Activated CD8-positive, alpha-beta T cell treated with anti-CD3 and anti-CD28 coated beads for 36 hours (primary cell): ENCODE measurements around the gene FAM25C. TPM values are rescaled to one million over a fixed set of nuclear protein-coding genes. Genes with fewer than 3 reads are reported as not detected.
"Not testable (repeated sequence)": the region's sequence is repeated elsewhere in the genome, so short reads cannot be mapped to it uniquely, and the experiment has no call there.

Experiments
- ATAC-seq: fragments of 200-7000 bp; cut with Tn5 transposase; one replicate; pipeline ENCODE4 v1.10.0; 2021; ENCODE audit warnings: mild to moderate bottlenecking, moderate library complexity
- CTCF ChIA-PET: fragments of 350-600 bp; sonication (Branson Sonifier 250); formaldehyde crosslinking; loops from one replicate; lab custom pipeline; 2021; ENCODE audit warnings: antibody characterized with exemption; lab: Charles Lee
- POLR2A ChIA-PET: fragments of 350-600 bp; sonication (Branson Sonifier 250); formaldehyde crosslinking; loops from one replicate; lab custom pipeline; 2021; ENCODE audit warnings: antibody characterized with exemption; lab: Charles Lee
- DNase-seq: peaks from one replicate; pipeline ENCODE4 v3.0.0-alpha.2; 2020
- H3K27ac Mint-ChIP-seq: one replicate; pipeline ENCODE4 v1.8.0; 2021; ENCODE audit warnings: mild to moderate bottlenecking, mixed read lengths
- H3K27me3 Mint-ChIP-seq: one replicate; pipeline ENCODE4 v1.8.0; 2021; ENCODE audit warnings: mixed read lengths
- H3K36me3 Mint-ChIP-seq: one replicate; pipeline ENCODE4 v1.8.0; 2021; ENCODE audit warnings: low read depth, mixed read lengths
- H3K4me1 Mint-ChIP-seq: one replicate; pipeline ENCODE4 v1.8.0; 2021; ENCODE audit warnings: low read depth, mixed read lengths
- H3K4me3 Mint-ChIP-seq: one replicate; pipeline ENCODE4 v1.8.0; 2021; ENCODE audit warnings: mild to moderate bottlenecking, moderate library complexity, mixed read lengths
- H3K9me3 Mint-ChIP-seq: one replicate; pipeline ENCODE4 v1.8.0; 2021; ENCODE audit warnings: mixed read lengths
- intact Hi-C: fragments of 100-400 bp; cut with micrococcal nuclease; formaldehyde crosslinking; loops from one replicate; pipeline ENCODE4 v1.10.0; 2022
- total RNA-seq, 2 experiments: library from RNA; stranded (reverse); gene quantifications; one replicate each; pipeline ENCODE4 v1.2.3, GENCODE V29; 2021

Gene FAM25C
- not detected for total RNA-seq

DNA sequence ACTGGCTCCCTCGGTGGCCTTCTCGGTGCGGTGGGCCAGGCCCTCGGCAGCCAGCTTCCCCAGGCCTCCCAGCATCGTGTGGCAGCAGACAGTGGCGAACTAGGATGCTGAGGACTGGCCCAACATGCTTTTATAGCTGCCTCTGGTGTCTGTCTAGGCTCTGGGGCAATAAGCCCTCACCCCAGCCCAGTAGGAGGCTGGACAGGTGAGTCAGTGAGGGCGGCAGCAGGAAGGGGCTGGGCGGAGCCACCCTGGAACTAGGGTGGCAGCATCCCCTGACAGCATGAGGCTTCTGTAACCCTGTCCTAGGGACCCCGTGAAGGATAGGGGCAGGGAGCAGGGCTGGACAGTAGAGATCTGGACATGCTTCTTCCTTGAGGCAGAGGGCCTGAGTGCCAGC lies at the start of gene FAM25C:
FAM25C (minus strand) TSS at position 101 of the 400 bp plus-strand sequence; CDS start at position 75, 26 bp downstream.
- intact Hi-C loops, H3K9me3 Mint-ChIP-seq, H3K36me3 Mint-ChIP-seq, DNase-seq, H3K27ac Mint-ChIP-seq, ATAC-seq, H3K4me3 Mint-ChIP-seq, H3K27me3 Mint-ChIP-seq, CTCF ChIA-PET, H3K4me1 Mint-ChIP-seq, POLR2A ChIA-PET: not testable (repeated sequence)

DNA sequence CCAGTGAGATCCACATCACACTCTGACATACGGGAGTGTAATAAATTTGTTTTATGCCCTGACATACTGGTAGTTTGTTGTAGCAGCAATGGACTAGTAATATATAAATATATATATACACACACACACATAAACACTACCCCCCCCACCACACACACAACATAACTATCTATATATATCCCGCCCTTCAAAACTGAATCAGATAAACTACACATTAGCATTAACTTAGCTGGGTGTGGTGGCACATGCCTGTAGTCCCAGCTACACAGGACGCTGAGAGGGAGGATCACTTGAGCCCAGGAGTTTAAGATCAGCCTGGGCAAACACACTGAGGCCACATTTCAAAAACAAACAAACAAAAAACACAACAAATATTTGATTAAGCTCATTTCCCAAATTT lies 45.0 kb upstream of the FAM25C start:
- DNase-seq, H3K27ac Mint-ChIP-seq, H3K27me3 Mint-ChIP-seq, H3K4me3 Mint-ChIP-seq, H3K36me3 Mint-ChIP-seq, POLR2A ChIA-PET, intact Hi-C loops, H3K4me1 Mint-ChIP-seq, CTCF ChIA-PET, H3K9me3 Mint-ChIP-seq, ATAC-seq: not testable (repeated sequence)

DNA sequence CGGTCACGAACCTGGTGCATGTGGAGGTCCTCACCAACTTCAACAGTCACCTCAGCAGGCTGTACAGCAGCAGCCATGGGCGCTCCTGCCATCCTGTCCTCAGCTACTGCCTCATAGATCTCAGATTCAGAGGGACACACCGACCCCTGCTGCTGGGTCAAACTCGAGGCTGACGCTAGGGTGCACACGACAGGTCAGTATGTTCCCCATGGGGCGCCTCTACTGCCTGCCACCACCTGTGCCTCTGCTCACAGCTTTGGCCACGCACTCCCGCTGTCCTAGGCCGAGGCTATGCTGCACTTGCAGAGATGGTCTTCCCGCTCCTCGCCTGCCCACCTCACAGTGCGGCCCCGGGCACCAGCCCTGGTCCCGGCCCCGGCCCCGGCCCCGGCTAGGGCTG lies 31.8 kb upstream of the FAM25C start:
- POLR2A ChIA-PET, intact Hi-C loops, DNase-seq, CTCF ChIA-PET, H3K27me3 Mint-ChIP-seq, H3K4me3 Mint-ChIP-seq, H3K4me1 Mint-ChIP-seq, ATAC-seq, H3K36me3 Mint-ChIP-seq, H3K27ac Mint-ChIP-seq, H3K9me3 Mint-ChIP-seq: not testable (repeated sequence)

DNA sequence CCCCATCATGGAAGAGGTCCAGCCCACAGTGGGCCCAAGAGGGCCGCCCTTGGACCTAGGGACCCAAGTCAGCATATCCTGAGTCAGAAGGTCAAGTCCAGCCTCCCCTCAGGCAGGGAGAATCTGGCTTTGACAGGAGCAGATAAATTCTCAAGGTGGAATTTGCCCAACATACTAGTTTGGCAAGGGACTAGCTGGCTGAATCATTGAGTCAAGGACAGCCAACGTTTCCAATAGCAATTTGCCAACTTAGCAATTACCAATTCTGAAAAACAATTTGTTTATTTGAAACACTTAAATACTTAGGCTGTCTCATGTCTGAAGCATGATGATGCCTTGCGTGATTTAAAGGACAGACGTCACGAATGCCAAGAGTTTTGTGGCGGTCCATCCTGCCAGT lies 2.7 kb upstream of the FAM25C start:
- H3K9me3 Mint-ChIP-seq, intact Hi-C loops, POLR2A ChIA-PET, CTCF ChIA-PET, ATAC-seq, H3K4me1 Mint-ChIP-seq, H3K4me3 Mint-ChIP-seq, H3K27me3 Mint-ChIP-seq, H3K27ac Mint-ChIP-seq, DNase-seq, H3K36me3 Mint-ChIP-seq: not testable (repeated sequence)

DNA sequence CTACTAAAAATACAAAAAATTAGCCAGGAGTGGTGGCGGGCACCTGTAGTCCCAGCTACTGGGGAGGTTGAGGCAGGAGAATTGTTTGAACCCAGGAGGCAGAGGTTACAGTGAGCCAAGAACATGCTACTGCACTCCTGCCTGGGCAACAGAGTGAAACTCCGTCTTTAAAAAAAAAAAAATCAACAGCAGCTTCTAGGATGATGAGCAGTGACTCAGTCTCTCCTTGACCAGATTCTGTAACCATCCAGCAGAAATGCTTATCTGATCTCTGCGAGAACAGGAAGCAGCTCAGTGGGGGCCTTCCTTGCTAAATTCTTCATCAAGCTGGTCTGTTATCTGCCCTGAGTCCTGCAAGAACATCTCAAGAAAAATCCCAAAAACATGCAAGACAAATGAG lies 5.5 kb downstream of the FAM25C start:
- H3K27me3 Mint-ChIP-seq, ATAC-seq, H3K27ac Mint-ChIP-seq, intact Hi-C loops, H3K4me1 Mint-ChIP-seq, CTCF ChIA-PET, H3K36me3 Mint-ChIP-seq, H3K9me3 Mint-ChIP-seq, H3K4me3 Mint-ChIP-seq, POLR2A ChIA-PET: not testable (repeated sequence)
- peak; percentile 7 for DNase-seq

DNA sequence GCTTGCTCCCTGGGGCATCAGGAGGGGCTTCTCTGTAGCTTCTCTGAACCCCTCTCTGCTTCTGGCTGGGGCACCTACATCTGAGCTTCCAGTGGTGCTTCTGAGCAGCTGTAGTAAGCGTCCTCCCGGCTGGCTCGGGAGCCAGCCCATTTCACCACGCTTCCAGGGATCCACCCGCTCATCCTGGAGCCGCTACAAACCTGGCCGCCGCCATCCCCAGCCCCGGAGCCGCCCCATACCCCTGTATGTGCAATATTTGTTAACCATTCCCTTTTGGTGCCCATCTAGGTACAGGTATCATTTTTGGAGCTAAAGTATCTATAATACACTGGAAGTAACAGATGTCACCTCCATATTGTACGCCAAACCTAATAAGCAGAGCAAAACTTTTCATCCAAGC lies 7.0 kb downstream of the FAM25C start:
- H3K27ac Mint-ChIP-seq, H3K27me3 Mint-ChIP-seq, H3K4me1 Mint-ChIP-seq, H3K4me3 Mint-ChIP-seq, intact Hi-C loops, H3K9me3 Mint-ChIP-seq, CTCF ChIA-PET, DNase-seq, H3K36me3 Mint-ChIP-seq, POLR2A ChIA-PET, ATAC-seq: not testable (repeated sequence)

DNA sequence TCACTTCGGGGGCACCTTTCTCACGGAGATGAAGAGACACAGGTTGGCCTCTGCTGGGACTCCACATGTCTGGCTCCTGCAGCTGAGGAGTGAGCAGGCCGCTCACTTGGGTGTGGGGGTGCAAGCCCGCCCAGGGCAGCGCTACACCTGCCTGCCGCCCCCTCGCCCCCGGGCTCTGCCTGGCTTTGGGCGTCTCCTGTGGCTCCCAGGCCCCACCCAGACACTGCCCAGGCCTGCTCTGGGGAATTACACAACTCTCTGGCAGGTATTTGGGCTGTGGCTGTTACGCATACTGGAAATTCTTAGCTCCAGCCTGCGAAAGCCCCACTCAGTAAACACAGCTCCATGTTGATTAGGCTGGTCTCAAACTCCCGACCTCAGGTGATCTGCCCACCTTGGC lies 7.9 kb downstream of the FAM25C start:
- H3K36me3 Mint-ChIP-seq, H3K27me3 Mint-ChIP-seq, intact Hi-C loops, DNase-seq, H3K4me1 Mint-ChIP-seq, H3K4me3 Mint-ChIP-seq, CTCF ChIA-PET, H3K27ac Mint-ChIP-seq, ATAC-seq, POLR2A ChIA-PET, H3K9me3 Mint-ChIP-seq: not testable (repeated sequence)

DNA sequence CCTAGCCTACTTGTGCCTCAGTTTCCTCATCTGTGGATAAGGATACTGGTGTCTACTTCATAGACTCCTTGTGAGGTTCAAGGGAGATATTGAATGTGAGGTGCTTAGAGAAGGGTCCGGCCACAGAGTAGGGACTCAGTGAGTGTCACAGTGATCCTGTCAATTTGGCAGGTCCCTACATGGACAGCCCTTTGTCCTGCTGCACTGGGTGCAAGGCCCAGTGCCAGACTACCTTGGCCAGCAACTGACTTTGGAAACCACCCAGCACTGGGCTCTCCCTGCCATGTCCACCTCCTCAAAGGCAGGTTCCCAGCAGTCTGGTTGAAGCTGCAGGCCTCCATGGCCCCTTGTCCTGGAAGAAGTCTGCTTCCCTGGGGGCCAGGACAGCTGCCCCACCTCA lies 9.5 kb downstream of the FAM25C start:
- intact Hi-C loops, H3K27ac Mint-ChIP-seq, H3K4me1 Mint-ChIP-seq, ATAC-seq, CTCF ChIA-PET, POLR2A ChIA-PET, DNase-seq, H3K27me3 Mint-ChIP-seq, H3K36me3 Mint-ChIP-seq, H3K4me3 Mint-ChIP-seq, H3K9me3 Mint-ChIP-seq: not testable (repeated sequence)

DNA sequence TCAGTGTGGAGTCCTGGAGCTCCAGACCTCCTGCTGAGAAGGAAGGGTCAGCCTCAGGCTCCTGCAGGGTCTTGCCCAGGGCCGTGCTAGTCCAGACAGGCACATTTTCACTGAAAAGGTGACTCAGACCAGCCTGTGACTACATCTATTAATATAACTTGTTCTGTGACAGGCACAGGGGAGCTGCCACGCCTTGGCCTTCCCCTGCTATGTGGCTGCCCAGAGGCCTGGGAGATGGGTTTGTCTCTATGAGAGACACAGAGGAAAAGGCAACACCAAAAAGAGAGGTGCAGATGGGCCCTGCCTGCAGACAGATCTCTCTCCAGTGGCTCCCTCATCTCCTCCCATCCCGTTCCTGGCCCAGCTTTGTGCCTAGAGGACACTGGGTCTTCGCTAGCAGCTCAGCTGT lies 10.0 kb downstream of the FAM25C start:
- ATAC-seq, result not testable (repeated sequence)

DNA sequence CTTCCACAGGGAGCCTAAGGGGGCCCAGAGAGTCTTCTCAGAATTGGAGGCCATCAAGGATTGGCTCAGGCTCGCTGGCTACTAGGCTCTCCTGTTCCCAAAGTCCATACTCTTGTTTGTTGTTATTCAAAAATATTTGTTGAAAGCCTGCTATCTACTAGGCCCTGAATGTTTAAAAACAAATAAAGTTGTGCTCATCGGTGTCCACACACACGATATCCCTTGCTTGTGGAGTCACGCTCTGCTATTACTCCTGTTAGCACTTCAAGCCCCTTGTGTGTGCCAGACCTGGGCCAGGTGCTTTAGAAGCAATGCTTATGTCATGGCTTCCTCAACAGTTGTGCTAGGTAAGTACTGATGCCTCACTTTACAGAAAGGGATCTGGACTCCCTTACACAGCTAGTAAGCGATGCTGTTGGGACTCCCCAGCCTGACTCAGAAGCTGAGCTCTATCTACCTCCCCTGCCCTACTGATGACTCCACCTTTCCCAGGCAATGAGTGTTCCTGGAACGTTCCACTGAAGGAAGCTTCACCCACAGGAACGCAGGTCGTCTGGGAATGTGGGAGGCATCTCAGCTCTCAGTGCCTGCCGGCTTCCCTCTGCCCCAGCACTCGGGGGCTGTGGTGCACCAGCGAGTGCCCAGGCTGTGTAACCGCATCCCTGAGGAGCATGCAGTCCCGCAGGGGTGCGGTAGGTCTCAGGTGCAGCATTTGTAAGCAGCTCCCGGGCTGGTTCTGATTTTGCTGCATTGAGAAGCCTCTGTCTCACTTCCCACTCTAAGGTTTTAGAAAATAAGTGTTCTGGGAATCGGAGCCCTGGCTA lies 10.7 kb downstream of the FAM25C start:
- H3K4me3 Mint-ChIP-seq, H3K27ac Mint-ChIP-seq, H3K27me3 Mint-ChIP-seq, H3K36me3 Mint-ChIP-seq, intact Hi-C loops, CTCF ChIA-PET, H3K9me3 Mint-ChIP-seq, DNase-seq, H3K4me1 Mint-ChIP-seq, POLR2A ChIA-PET, ATAC-seq: not testable (repeated sequence)

More for the DNA sequence above, 10.0 kb downstream of the FAM25C start:
- CTCF ChIA-PET, H3K27me3 Mint-ChIP-seq, H3K4me1 Mint-ChIP-seq, DNase-seq, H3K4me3 Mint-ChIP-seq, H3K36me3 Mint-ChIP-seq, H3K27ac Mint-ChIP-seq, POLR2A ChIA-PET, H3K9me3 Mint-ChIP-seq, intact Hi-C loops: not testable (repeated sequence)

DNA sequence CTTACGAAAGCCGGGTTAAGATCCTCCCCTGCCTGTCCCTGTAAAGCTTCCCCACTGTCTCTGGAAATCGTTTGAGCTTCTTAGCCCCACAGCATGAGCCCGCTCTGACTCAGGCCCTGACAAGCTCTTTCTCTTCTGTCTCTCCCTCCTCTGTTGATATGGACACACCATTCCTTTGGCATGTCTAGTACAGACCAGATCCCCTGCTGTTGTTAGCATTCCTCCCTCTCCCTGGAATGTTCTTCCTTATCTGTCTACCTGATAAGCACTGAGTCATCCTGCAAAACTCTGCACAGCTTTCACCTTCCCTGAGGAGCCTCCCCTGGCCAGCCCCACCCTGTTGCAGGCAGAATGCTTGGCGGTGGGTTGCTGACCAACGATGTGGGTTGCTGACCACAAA lies 11.6 kb downstream of the FAM25C start:
- ATAC-seq, H3K27ac Mint-ChIP-seq, H3K36me3 Mint-ChIP-seq, H3K4me1 Mint-ChIP-seq, intact Hi-C loops, DNase-seq, H3K4me3 Mint-ChIP-seq, CTCF ChIA-PET, H3K9me3 Mint-ChIP-seq, POLR2A ChIA-PET, H3K27me3 Mint-ChIP-seq: not testable (repeated sequence)

DNA sequence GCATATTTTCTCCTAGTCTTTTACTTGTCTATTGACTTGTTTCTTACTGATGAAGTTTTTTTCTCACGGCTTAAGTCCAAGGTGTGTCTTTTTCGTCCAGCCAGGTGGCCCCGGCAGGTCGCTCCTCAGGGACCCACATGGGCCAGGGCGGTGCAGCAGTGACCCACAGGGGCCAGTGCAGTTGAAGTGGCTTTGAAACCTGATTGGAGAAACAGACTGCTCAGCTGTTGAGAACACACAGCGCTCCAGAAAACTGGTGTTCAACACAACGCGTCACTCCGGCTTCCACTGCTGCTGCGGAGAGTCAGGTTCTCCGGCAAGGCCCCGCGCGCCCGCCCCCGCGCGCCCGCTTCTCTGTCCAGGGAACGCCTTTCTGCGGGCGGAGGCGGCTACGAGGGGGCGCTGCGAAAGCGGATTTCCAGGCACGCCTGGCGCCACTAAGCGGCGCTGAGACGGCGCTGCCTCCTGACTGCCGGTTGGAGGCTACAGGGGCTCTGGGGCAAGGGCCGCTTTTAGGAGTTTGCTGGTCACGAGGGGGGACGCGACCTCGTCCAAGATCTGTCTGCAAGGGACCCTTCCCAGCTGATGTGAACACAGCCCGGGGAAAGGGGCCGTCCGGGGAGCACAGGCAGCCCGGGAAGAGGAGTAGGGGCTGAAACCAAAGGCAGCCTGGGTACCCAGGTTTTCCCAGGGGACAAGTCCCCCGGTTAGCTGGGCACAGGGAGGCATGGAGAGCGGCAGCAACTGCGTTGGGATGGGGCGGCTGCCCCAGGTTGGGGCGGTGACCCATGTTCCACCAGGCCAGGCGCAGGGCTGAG lies 13.0 kb downstream of the FAM25C start:
- DNase-seq, H3K27ac Mint-ChIP-seq, H3K27me3 Mint-ChIP-seq, H3K4me1 Mint-ChIP-seq, CTCF ChIA-PET, H3K36me3 Mint-ChIP-seq, POLR2A ChIA-PET, intact Hi-C loops, H3K9me3 Mint-ChIP-seq: not testable (repeated sequence)
- peak overlapping the region; percentile 12 for H3K4me3 Mint-ChIP-seq
- peak; percentile 91 for ATAC-seq
